ENCODE data around the gene HMX3.

Gene HMX3

GRCh38 chr10:123134915-123135414 lies 805 bp upstream of the HMX3 start:
- DNase-seq = no peak

- no peak for DNase-seq
These were observed 543 bp downstream of the HMX3 start for GRCh38 chr10:123136221-123136805.

- no peak for DNase-seq
These were observed 1.3 kb downstream of the HMX3 start for GRCh38 chr10:123136806-123137642.

GRCh38 chr10:123139165-123139520 lies 3.4 kb downstream of the HMX3 start:
- DNase-seq = no peak

- no peak for DNase-seq
These were observed 3.9 kb downstream of the HMX3 start for GRCh38 chr10:123139521-123140163.

GRCh38 chr10:123140164-123140982 lies 4.6 kb downstream of the HMX3 start:
- DNase-seq = no peak

- DNase-seq = no peak
These were observed 5.2 kb downstream of the HMX3 start for GRCh38 chr10:123140983-123141390.

GRCh38 chr10:123141791-123142700 lies 6.3 kb downstream of the HMX3 start:
- no peak for DNase-seq

- no peak for DNase-seq
These were observed 7.0 kb downstream of the HMX3 start for GRCh38 chr10:123142701-123143161.

GRCh38 chr10:123143162-123143824 lies 7.5 kb downstream of the HMX3 start:
- DNase-seq = no peak

- DNase-seq = no peak
These were observed 8.0 kb downstream of the HMX3 start for GRCh38 chr10:123143825-123144168.

GRCh38 chr10:123144697-123145541 lies 9.1 kb downstream of the HMX3 start:
- no peak for DNase-seq

GRCh38 chr10:123145542-123146012 lies 9.8 kb downstream of the HMX3 start:
- no peak for DNase-seq

- no peak for DNase-seq
These were observed 10.5 kb downstream of the HMX3 start for GRCh38 chr10:123146013-123146893.

GRCh38 chr10:123146894-123147634 lies 11.3 kb downstream of the HMX3 start:
- DNase-seq = no peak

- DNase-seq = peak; percentile 30
These were observed 12.1 kb downstream of the HMX3 start, which contains the start of gene HMX2 for GRCh38 chr10:123147635-123148413. Gene HMX2, plus strand, starts transcription at chr10:123148136. Its CDS starts 243 bp downstream, at chr10:123148379.

GRCh38 chr10:123148414-123149161 lies 12.8 kb downstream of the HMX3 start:
- no peak for DNase-seq

All from CD4-positive, alpha-beta T cell treated with Interleukin-10 for 1 hour (primary cell).